Astrocyte (in vitro differentiated cells and primary cell): ENCODE data around the gene FBXL19.

Source experiments
- CTCF ChIP-seq: IDR thresholded peaks from 2 replicates; pipeline ENCODE4 v1.5.1; 2011; ENCODE audit warnings: low read depth, mild to moderate bottlenecking, inconsistent platforms, low read length, moderate library complexity; ENCODE audit not compliant: insufficient read depth
- EZH2 ChIP-seq: IDR thresholded peaks from 2 replicates; pipeline ENCODE4 v1.6.1; 2012; ENCODE audit warnings: mild to moderate bottlenecking, low read length, inconsistent platforms; ENCODE audit not compliant: insufficient read depth

DNA sequence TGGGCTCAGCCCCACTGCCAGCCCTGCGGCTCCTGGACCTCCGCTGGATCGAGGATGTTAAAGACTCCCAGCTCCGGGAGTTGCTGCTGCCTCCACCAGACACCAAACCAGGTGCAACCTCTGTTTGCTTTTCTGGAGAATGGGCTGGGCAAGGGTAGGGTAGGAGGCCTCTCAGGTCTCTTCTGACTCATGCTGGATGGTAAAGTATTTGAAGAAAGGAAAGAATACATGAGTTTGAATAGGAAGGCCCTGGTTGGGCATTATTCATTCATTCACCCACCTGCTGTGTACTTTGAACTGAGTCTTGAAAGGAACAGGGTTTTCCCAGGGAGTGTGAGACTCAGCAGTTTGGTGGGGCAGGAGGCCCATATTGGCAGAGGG, 19.0 kb downstream of the FBXL19 start:
- TF ChIP-seq CTCF (no peak), EZH2 (no peak)
